Measurements from ENCODE around the gene PHLDB2. TPM values are rescaled to one million over a fixed set of nuclear protein-coding genes. Genes with fewer than 3 reads are reported as not detected.

Gene PHLDB2
- total RNA-seq, 2 experiments from 2014 or later = 1.2 to 2.4 TPM

GRCh38 chr3:111859974-111860859 lies 1.2 kb downstream of the PHLDB2 start:
- no peaks in the 10 kb centered on the region for H3K36me3 Mint-ChIP-seq (ENCODE audit: low read depth)
- H3K4me3 Mint-ChIP-seq = peak overlapping the region; percentile 92
- ChIA-PET POLR2A (interaction anchor here (0.6 to 1.0 kb wide), 3 partner anchors 25 to 1432 kb away, joined by 3 read pairs; no protein-coding TSS in a partner anchor), CTCF (interaction anchor here (0.8 to 3.6 kb wide), 21 partner anchors 9 to 743 kb away, joined by 3 to 58 read pairs (median 4); partner anchors contain the start of gene ABHD10)
- H3K27ac Mint-ChIP-seq = peak overlapping the region; percentile 57
- TF ChIP-seq CTCF (IDR thresholded peaks at IDR 0.05) = peak; percentile 47
- H3K9me3 Mint-ChIP-seq = no peaks in the 10 kb centered on the region
- DNase-seq = peak; percentile 75
- intact Hi-C loops (cut with micrococcal nuclease) = loop anchor here (5.0 to 10.0 kb wide), 2 partner anchors 145 to 193 kb away; no protein-coding TSS in a partner anchor
- ATAC-seq = peak; percentile 72
- peaks cover 22% of the 10 kb centered on the region for H3K27me3 Mint-ChIP-seq
- H3K4me1 Mint-ChIP-seq (ENCODE audit: low read depth) = peaks cover 7% of the 10 kb centered on the region

- peaks cover 7% of the 10 kb centered on the region for H3K4me1 Mint-ChIP-seq (ENCODE audit: low read depth)
- CTCF ChIA-PET = interaction anchor here (0.9 to 3.6 kb wide), 6 partner anchors 140 to 191 kb away, joined by 3 to 58 read pairs (median 8); no protein-coding TSS in a partner anchor
- H3K27me3 Mint-ChIP-seq = peaks cover 22% of the 10 kb centered on the region
- H3K27ac Mint-ChIP-seq = no peak overlapping the region
- DNase-seq (no peak), ATAC-seq (no peak)
- intact Hi-C loops (cut with micrococcal nuclease) = loop anchor here (5.0 to 10.0 kb wide), 2 partner anchors 147 to 194 kb away; no protein-coding TSS in a partner anchor
- POLR2A ChIA-PET = no interaction called here
- no peak overlapping the region for H3K4me3 Mint-ChIP-seq
- H3K36me3 Mint-ChIP-seq (ENCODE audit: low read depth) = no peaks in the 10 kb centered on the region
- TF ChIP-seq CTCF (IDR thresholded peaks at IDR 0.05) = no peak
- no peaks in the 10 kb centered on the region for H3K9me3 Mint-ChIP-seq
Observed at GRCh38 chr3:111861391-111861790, 2.3 kb downstream of the PHLDB2 start.

GRCh38 chr3:111862415-111862814 lies 3.4 kb downstream of the PHLDB2 start:
- Mint-ChIP-seq H3K4me3 (no peak overlapping the region), H3K27me3 (peaks cover 21% of the 10 kb centered on the region), H3K4me1 (ENCODE audit: low read depth) (peaks cover 7% of the 10 kb centered on the region), H3K27ac (no peak overlapping the region), H3K9me3 (no peaks in the 10 kb centered on the region), H3K36me3 (ENCODE audit: low read depth) (no peaks in the 10 kb centered on the region)
- no peak for ATAC-seq
- no peak for DNase-seq
- ChIA-PET CTCF (interaction anchor here (3.6 kb wide), 1 partner anchor 151 kb away, joined by 20 read pairs; no protein-coding TSS in a partner anchor), POLR2A (no interaction called here)
- intact Hi-C loops (cut with micrococcal nuclease) = loop anchor here (5.0 to 10.0 kb wide), 2 partner anchors 148 to 195 kb away; no protein-coding TSS in a partner anchor
- no peak for TF ChIP-seq CTCF (IDR thresholded peaks at IDR 0.05)

- H3K27me3 Mint-ChIP-seq = peaks cover 15% of the 10 kb centered on the region
- H3K4me3 Mint-ChIP-seq = no peak overlapping the region
- no peak overlapping the region for H3K27ac Mint-ChIP-seq
- H3K4me1 Mint-ChIP-seq (ENCODE audit: low read depth) = peaks cover 7% of the 10 kb centered on the region
- POLR2A ChIA-PET = no interaction called here
- DNase-seq = no peak
- no peaks in the 10 kb centered on the region for H3K36me3 Mint-ChIP-seq (ENCODE audit: low read depth)
- intact Hi-C loops (cut with micrococcal nuclease) = loop anchor here (5.0 to 10.0 kb wide), 2 partner anchors 148 to 196 kb away; no protein-coding TSS in a partner anchor
- ATAC-seq = no peak
- CTCF ChIA-PET = interaction anchor here (3.6 kb wide), 1 partner anchor 151 kb away, joined by 20 read pairs; no protein-coding TSS in a partner anchor
- H3K9me3 Mint-ChIP-seq = no peaks in the 10 kb centered on the region
- TF ChIP-seq CTCF (IDR thresholded peaks at IDR 0.05) = no peak
Observed at GRCh38 chr3:111862974-111863373, 3.9 kb downstream of the PHLDB2 start.

Data from activated CD8-positive, alpha-beta T cell treated with anti-CD3 and anti-CD28 coated beads for 36 hours (primary cell).